Skeletal muscle satellite cell (primary cell): ENCODE results near the gene ARSB.

Source experiments
- H3K27me3 ChIP-seq: 2 replicates; pipeline ENCODE4 v1.7.0; 2013; ENCODE audit warnings: low read length; ENCODE audit not compliant: control insufficient read depth, insufficient read depth
- H3K36me3 ChIP-seq: 2 replicates; pipeline ENCODE4 v1.7.0; 2013; ENCODE audit warnings: mild to moderate bottlenecking, control low read depth, low read length; ENCODE audit not compliant: insufficient read depth
- H3K4me1 ChIP-seq: 2 replicates; pipeline ENCODE4 v1.7.0; 2013; ENCODE audit warnings: low read length; ENCODE audit not compliant: control insufficient read depth, insufficient read depth
- H3K4me2 ChIP-seq: 2 replicates; pipeline ENCODE4 v1.7.0; 2013; ENCODE audit warnings: mild to moderate bottlenecking, low read length
- H3K4me3 ChIP-seq: 2 replicates; pipeline ENCODE4 v1.7.0; 2013; ENCODE audit warnings: low read length
- H3K9ac ChIP-seq: 2 replicates; pipeline ENCODE4 v1.7.0; 2013; ENCODE audit warnings: mild to moderate bottlenecking, low read depth, low read length, moderate library complexity
- H3K9me3 ChIP-seq: replicated peaks from 2 replicates; pipeline ENCODE4 v1.7.0; 2013; ENCODE audit warnings: mild to moderate bottlenecking, control low read depth, low read length

ARSB gene

GRCh38 chr5:78823196-78823595 lies 161.9 kb downstream of the ARSB start:
- no peaks in the 10 kb centered on the region for H3K27me3 ChIP-seq
- H3K9ac ChIP-seq, result no peak overlapping the region
- H3K36me3 ChIP-seq, result no peaks in the 10 kb centered on the region
- no peak overlapping the region for H3K4me3 ChIP-seq
- no peaks in the 10 kb centered on the region for H3K9me3 ChIP-seq
- no peak overlapping the region for H3K4me2 ChIP-seq
- H3K4me1 ChIP-seq, result peaks cover 9% of the 10 kb centered on the region

GRCh38 chr5:78821536-78822021 lies 163.5 kb downstream of the ARSB start:
- no peak overlapping the region for H3K4me3 ChIP-seq
- H3K36me3 ChIP-seq, result no peaks in the 10 kb centered on the region
- H3K9me3 ChIP-seq, result no peaks in the 10 kb centered on the region
- no peaks in the 10 kb centered on the region for H3K27me3 ChIP-seq
- H3K9ac ChIP-seq, result no peak overlapping the region
- peaks cover 9% of the 10 kb centered on the region for H3K4me1 ChIP-seq
- no peak overlapping the region for H3K4me2 ChIP-seq

GRCh38 chr5:78819707-78820106 lies 165.4 kb downstream of the ARSB start:
- H3K4me3 ChIP-seq, result no peak overlapping the region
- no peak overlapping the region for H3K4me2 ChIP-seq
- peaks cover 4% of the 10 kb centered on the region for H3K4me1 ChIP-seq
- H3K9me3 ChIP-seq, result no peaks in the 10 kb centered on the region
- no peaks in the 10 kb centered on the region for H3K27me3 ChIP-seq
- H3K9ac ChIP-seq, result no peak overlapping the region
- H3K36me3 ChIP-seq, result no peaks in the 10 kb centered on the region

GRCh38 chr5:78819166-78819565 lies 165.9 kb downstream of the ARSB start:
- no peaks in the 10 kb centered on the region for H3K9me3 ChIP-seq
- H3K36me3 ChIP-seq, result no peaks in the 10 kb centered on the region
- no peaks in the 10 kb centered on the region for H3K27me3 ChIP-seq
- H3K4me3 ChIP-seq, result no peak overlapping the region
- no peak overlapping the region for H3K9ac ChIP-seq
- no peak overlapping the region for H3K4me2 ChIP-seq
- no peaks in the 10 kb centered on the region for H3K4me1 ChIP-seq

- H3K9me3 ChIP-seq, result no peaks in the 10 kb centered on the region
- H3K4me2 ChIP-seq, result no peak overlapping the region
- no peaks in the 10 kb centered on the region for H3K36me3 ChIP-seq
- H3K4me3 ChIP-seq, result no peak overlapping the region
- no peaks in the 10 kb centered on the region for H3K27me3 ChIP-seq
- H3K9ac ChIP-seq, result no peak overlapping the region
- H3K4me1 ChIP-seq, result no peaks in the 10 kb centered on the region
These were observed 168.9 kb downstream of the ARSB start for GRCh38 chr5:78816143-78816765.

GRCh38 chr5:78813906-78814530 lies 171.1 kb downstream of the ARSB start:
- no peaks in the 10 kb centered on the region for H3K9me3 ChIP-seq
- H3K4me1 ChIP-seq, result peaks cover 16% of the 10 kb centered on the region
- no peak overlapping the region for H3K9ac ChIP-seq
- H3K36me3 ChIP-seq, result no peaks in the 10 kb centered on the region
- no peak overlapping the region for H3K4me3 ChIP-seq
- H3K4me2 ChIP-seq, result no peak overlapping the region
- H3K27me3 ChIP-seq, result no peaks in the 10 kb centered on the region

GRCh38 chr5:78813286-78813685 lies 171.8 kb downstream of the ARSB start:
- H3K27me3 ChIP-seq, result no peaks in the 10 kb centered on the region
- H3K9ac ChIP-seq, result no peak overlapping the region
- no peaks in the 10 kb centered on the region for H3K9me3 ChIP-seq
- H3K36me3 ChIP-seq, result no peaks in the 10 kb centered on the region
- H3K4me3 ChIP-seq, result no peak overlapping the region
- peaks cover 23% of the 10 kb centered on the region for H3K4me1 ChIP-seq
- H3K4me2 ChIP-seq, result no peak overlapping the region

GRCh38 chr5:78811866-78812265 lies 173.2 kb downstream of the ARSB start:
- Histone ChIP-seq H3K4me2 (no peak overlapping the region), H3K4me1 (peaks cover 35% of the 10 kb centered on the region), H3K36me3 (no peaks in the 10 kb centered on the region), H3K27me3 (no peaks in the 10 kb centered on the region), H3K9me3 (no peaks in the 10 kb centered on the region), H3K4me3 (no peak overlapping the region), H3K9ac (no peak overlapping the region)

GRCh38 chr5:78811121-78811817 lies 173.8 kb downstream of the ARSB start:
- Histone ChIP-seq H3K4me3 (no peak overlapping the region), H3K4me2 (no peak overlapping the region), H3K9ac (no peak overlapping the region), H3K4me1 (peaks cover 41% of the 10 kb centered on the region), H3K9me3 (no peaks in the 10 kb centered on the region), H3K36me3 (no peaks in the 10 kb centered on the region), H3K27me3 (no peaks in the 10 kb centered on the region)

- Histone ChIP-seq H3K36me3 (no peaks in the 10 kb centered on the region), H3K4me3 (no peak overlapping the region), H3K9me3 (no peaks in the 10 kb centered on the region), H3K4me2 (no peak overlapping the region), H3K4me1 (peaks cover 51% of the 10 kb centered on the region), H3K9ac (no peak overlapping the region), H3K27me3 (no peaks in the 10 kb centered on the region)
These were observed 174.8 kb downstream of the ARSB start for GRCh38 chr5:78810098-78810920.

GRCh38 chr5:78809444-78809843 lies 175.7 kb downstream of the ARSB start:
- H3K9me3 ChIP-seq, result no peaks in the 10 kb centered on the region
- no peak overlapping the region for H3K4me2 ChIP-seq
- H3K4me1 ChIP-seq, result peaks cover 52% of the 10 kb centered on the region
- no peaks in the 10 kb centered on the region for H3K36me3 ChIP-seq
- no peak overlapping the region for H3K4me3 ChIP-seq
- peak overlapping the region; percentile 54 for H3K9ac ChIP-seq
- no peaks in the 10 kb centered on the region for H3K27me3 ChIP-seq
